ENCODE data around the gene RAB11FIP2. TPM values are rescaled to one million over a fixed set of nuclear protein-coding genes. Genes with fewer than 3 reads are reported as not detected.
A peak's percentile ranks its signal among the peaks of the same experiment; 100 is the strongest.

RAB11FIP2 gene
- total and polyA plus RNA-seq, 2 of the 8 experiments (the other 6 are each of a cell fraction or from before 2014, with no cell fraction given), result 3.1 to 12.7 TPM

DNA sequence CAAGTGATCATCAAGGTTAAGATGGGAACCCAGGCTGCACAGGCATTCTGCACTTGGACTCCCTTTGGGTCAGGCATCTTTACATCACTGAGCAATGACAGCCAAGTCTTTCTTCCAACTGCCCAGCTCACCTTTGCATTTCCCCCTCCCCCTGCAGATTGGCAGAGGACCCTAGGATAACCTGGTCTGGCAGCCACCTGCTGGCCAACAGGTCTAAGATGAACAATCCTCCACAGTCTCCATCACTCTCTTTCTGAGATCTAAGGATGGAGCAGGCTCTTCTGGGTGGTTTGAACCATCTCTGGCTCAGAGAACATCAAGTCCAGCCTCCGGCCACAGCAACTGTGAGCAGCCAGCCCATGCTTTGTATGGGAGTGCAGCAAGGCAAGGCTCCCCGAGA is 75.8 kb downstream of the RAB11FIP2 start:
- TF ChIP-seq CBX5 (IDR thresholded peaks at IDR 0.05; ENCODE audit: low read depth, low read length) (no peak), YY1 (IDR thresholded peaks at IDR 0.05; ENCODE audit: low read depth, low read length) (no peak), BCL11A (IDR thresholded peaks at IDR 0.05; ENCODE audit: low read depth in 2 of 2, low read length in 2 of 2) (no peak), RAD21 (IDR thresholded peaks at IDR 0.05 in 1 of 2, conservative IDR thresholded peaks at IDR 0.05 in 1 of 2; ENCODE audit: low read depth in 2 of 2, low read length in 2 of 2) (peak in 1 of 2 experiments; percentile 42; a peak in 1 of 4 replicates), GTF2F1 (IDR thresholded peaks at IDR 0.05; ENCODE audit: borderline replicate concordance, low read depth, low read length) (no peak), FOSL1 (IDR thresholded peaks at IDR 0.05; ENCODE audit: insufficient read depth, low read depth, low read length) (no peak)
- TF ChIP-seq, protein P1, sequence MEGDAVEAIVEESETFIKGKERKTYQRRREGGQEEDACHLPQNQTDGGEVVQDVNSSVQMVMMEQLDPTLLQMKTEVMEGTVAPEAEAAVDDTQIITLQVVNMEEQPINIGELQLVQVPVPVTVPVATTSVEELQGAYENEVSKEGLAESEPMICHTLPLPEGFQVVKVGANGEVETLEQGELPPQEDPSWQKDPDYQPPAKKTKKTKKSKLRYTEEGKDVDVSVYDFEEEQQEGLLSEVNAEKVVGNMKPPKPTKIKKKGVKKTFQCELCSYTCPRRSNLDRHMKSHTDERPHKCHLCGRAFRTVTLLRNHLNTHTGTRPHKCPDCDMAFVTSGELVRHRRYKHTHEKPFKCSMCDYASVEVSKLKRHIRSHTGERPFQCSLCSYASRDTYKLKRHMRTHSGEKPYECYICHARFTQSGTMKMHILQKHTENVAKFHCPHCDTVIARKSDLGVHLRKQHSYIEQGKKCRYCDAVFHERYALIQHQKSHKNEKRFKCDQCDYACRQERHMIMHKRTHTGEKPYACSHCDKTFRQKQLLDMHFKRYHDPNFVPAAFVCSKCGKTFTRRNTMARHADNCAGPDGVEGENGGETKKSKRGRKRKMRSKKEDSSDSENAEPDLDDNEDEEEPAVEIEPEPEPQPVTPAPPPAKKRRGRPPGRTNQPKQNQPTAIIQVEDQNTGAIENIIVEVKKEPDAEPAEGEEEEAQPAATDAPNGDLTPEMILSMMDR (IDR thresholded peaks at IDR 0.05; ENCODE audit: control extremely low read depth in 1 of 3, insufficient read depth in 1 of 3, low read depth in 1 of 3, low read length in 3 of 3), result peak in 1 of 3 experiments; percentile 9; a peak in 1 of 4 replicates
- H2BK120ac ChIP-seq (replicated peaks; ENCODE audit: low read depth, low read length), result no peak overlapping the region
- ChIA-PET POLR2A (ENCODE audit: partially characterized antibody) (no interaction called here), CTCF (ENCODE audit: partially characterized antibody) (interaction anchor here (0.6 to 0.8 kb wide), 2 partner anchors 331 to 734 kb away, joined by 3 read pairs; no protein-coding TSS in a partner anchor)
- no peak overlapping the region for H3K27ac ChIP-seq (ENCODE audit: low read depth, low read length)
- H3K4me3 ChIP-seq (ENCODE audit: extremely low read depth in 1 of 4, insufficient read depth in 2 of 4, low read depth in 3 of 4, low read length in 4 of 4), result no peak overlapping the region
- no peaks in the 10 kb centered on the region; a peak in 1 of 4 replicates for H3K9me3 ChIP-seq (ENCODE audit: insufficient read depth in 2 of 2, low read depth in 1 of 2, low read length in 1 of 2)
- H4K8ac ChIP-seq (ENCODE audit: extremely low read depth, insufficient read depth, low read length), result no peak overlapping the region
- peaks cover 0 to 6% (median 0%) of the 10 kb centered on the region in 4 experiments; a peak in 2 of 7 replicates for H3K4me1 ChIP-seq (replicated peaks in 1 of 4; ENCODE audit: control insufficient read depth in 3 of 4, insufficient read depth in 4 of 4, low read length in 3 of 4)
- H2AFZ ChIP-seq (ENCODE audit: low read length), result no peak overlapping the region
- no peak overlapping the region for H2AK5ac ChIP-seq (ENCODE audit: low read depth, low read length)
- 100% methylated on average over 2 of the region's 2 CpGs; no CpG with 5 or more reads in 1 of the 2 experiments for WGBS, 2 experiments (ENCODE audit: extremely low coverage in 1 of 2, insufficient coverage in 1 of 2, insufficient read length in 1 of 2, insufficient replicate concordance in 2 of 2, low coverage in 1 of 2, low lambda C conversion rate in 2 of 2, missing lambda C conversion rate in 1 of 2)
- no peaks in the 10 kb centered on the region for H3K79me1 ChIP-seq (ENCODE audit: low read depth, low read length)
- H4K5ac ChIP-seq (ENCODE audit: insufficient read length, low read depth, low read length), result no peak overlapping the region
- no peak for DNase-seq (ENCODE audit: low read depth in 1 of 2, low spot score in 2 of 2)
- no peaks in the 10 kb centered on the region for H3K27me3 ChIP-seq (replicated peaks in 1 of 4; ENCODE audit: control insufficient read depth in 3 of 4, extremely low read depth in 1 of 4, insufficient read depth in 3 of 4, low read length in 3 of 4)
- H3K4me2 ChIP-seq (ENCODE audit: insufficient read depth in 1 of 2, low read depth in 2 of 2, low read length in 2 of 2), result no peak overlapping the region
- H2BK20ac ChIP-seq (ENCODE audit: low read length), result no peak overlapping the region
- H4K20me1 ChIP-seq (replicated peaks in 1 of 2; ENCODE audit: control insufficient read depth in 1 of 2, insufficient read depth in 2 of 2, low read length in 2 of 2), result no peaks in the 10 kb centered on the region
- no peak overlapping the region for H4K91ac ChIP-seq (replicated peaks; ENCODE audit: insufficient read length, low read length)
- H3K36me3 ChIP-seq (ENCODE audit: control insufficient read depth in 2 of 4, insufficient read depth in 4 of 4, low read length in 3 of 4), result no peaks in the 10 kb centered on the region
- H3K14ac ChIP-seq (ENCODE audit: insufficient read length), result no peak overlapping the region
- H3K4ac ChIP-seq (replicated peaks; ENCODE audit: insufficient read length, low read depth, low read length), result no peak overlapping the region
- H3K9ac ChIP-seq (replicated peaks in 1 of 4; ENCODE audit: extremely low read depth in 1 of 4, low read depth in 3 of 4, low read length in 3 of 4), result no peak overlapping the region
- no peak overlapping the region for H2BK5ac ChIP-seq (ENCODE audit: low read depth, low read length)
- H2BK15ac ChIP-seq (ENCODE audit: low read length), result no peak overlapping the region
- no peaks in the 10 kb centered on the region for H3K79me2 ChIP-seq (ENCODE audit: control insufficient read depth in 1 of 2, insufficient read depth in 2 of 2, low read length in 2 of 2)
- H2BK12ac ChIP-seq (ENCODE audit: low read depth, low read length), result no peak overlapping the region
- no peak overlapping the region for H3K23ac ChIP-seq (ENCODE audit: insufficient read length)
- no peak overlapping the region for H3K18ac ChIP-seq (ENCODE audit: extremely low read depth, low read length)
- H3K56ac ChIP-seq (replicated peaks; ENCODE audit: insufficient read length, low read depth, low read length), result no peak overlapping the region
- H3K23me2 ChIP-seq (ENCODE audit: low read depth, low read length), result no peaks in the 10 kb centered on the region
- FAIRE-seq, result no peak
